Testis (tissue), 2 donors: Measurements from ENCODE around the gene ARHGAP33.

Experiments used
- POLR2A ChIP-seq: fragments of 450-650 bp; IDR thresholded peaks from one replicate; pipeline ENCODE4 v1.6.1; 2017; ENCODE audit warnings: antibody characterized with exemption, mild to moderate bottlenecking, moderate library complexity
- TF ChIP-seq, protein P1 (sequence below), 3 experiments: fragments of 450-650 bp in 2 of 3; fragments of 200-600 bp in 1 of 3; sonication (generic) in 1 of 3; IDR thresholded peaks; one replicate each; pipeline ENCODE4 v1.5.1; 2016 to 2019; ENCODE audit warnings: antibody characterized with exemption in 3 of 3, mild to moderate bottlenecking in 2 of 3, moderate library complexity in 1 of 3

DNA sequence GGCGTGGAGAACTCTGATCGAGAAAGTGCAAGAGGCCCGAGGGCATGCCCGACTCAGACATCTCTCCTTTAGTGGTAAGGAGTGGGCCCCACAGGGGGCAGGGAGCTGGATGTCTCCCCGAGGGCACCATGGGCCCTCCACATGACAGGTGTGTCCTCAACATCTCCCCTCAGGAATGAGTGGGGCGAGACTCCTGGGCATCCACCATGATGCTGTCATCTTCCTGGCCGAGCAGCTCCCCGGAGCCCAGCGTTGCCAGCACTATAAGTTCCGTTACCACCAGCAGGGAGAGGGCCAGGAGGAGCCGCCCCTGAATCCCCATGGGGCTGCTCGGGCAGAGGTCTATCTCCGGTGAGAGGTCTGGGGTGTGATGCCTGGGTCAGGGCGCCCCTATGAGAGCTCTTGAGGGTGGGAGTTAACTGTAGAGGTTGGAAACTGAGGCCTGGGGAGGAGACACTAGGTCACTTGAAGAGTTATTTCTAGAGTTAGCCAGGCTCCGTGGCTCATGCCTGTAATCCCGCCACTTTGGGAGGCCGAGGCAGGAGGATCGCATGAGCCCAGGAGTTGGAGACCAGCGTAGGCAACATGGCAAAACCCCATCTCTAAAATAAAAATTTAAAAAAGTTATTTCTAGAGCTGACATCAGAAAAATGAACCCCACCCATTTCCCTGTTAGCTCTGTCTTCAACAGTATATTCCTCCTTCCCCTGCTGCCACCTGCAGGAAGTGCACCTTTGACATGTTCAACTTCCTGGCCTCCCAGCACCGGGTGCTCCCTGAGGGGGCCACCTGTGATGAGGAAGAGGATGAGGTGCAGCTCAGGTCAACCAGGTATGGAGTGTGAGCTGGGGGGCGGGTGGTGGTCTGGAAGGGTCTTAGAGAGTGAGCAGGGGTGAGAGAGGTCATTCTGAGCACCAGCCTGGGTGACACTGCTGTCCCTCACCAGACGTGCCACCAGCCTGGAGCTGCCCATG lies 38.2 kb upstream of the ARHGAP33 start:
- TF ChIP-seq, protein P1, sequence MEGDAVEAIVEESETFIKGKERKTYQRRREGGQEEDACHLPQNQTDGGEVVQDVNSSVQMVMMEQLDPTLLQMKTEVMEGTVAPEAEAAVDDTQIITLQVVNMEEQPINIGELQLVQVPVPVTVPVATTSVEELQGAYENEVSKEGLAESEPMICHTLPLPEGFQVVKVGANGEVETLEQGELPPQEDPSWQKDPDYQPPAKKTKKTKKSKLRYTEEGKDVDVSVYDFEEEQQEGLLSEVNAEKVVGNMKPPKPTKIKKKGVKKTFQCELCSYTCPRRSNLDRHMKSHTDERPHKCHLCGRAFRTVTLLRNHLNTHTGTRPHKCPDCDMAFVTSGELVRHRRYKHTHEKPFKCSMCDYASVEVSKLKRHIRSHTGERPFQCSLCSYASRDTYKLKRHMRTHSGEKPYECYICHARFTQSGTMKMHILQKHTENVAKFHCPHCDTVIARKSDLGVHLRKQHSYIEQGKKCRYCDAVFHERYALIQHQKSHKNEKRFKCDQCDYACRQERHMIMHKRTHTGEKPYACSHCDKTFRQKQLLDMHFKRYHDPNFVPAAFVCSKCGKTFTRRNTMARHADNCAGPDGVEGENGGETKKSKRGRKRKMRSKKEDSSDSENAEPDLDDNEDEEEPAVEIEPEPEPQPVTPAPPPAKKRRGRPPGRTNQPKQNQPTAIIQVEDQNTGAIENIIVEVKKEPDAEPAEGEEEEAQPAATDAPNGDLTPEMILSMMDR (IDR thresholded peaks at IDR 0.05) = no peak
- no peak for TF ChIP-seq POLR2A
